Adrenal gland (tissue), 5 donors: ENCODE data around the gene DBNL.
A peak's percentile ranks its signal among the peaks of the same experiment; 100 is the strongest.

Source experiments
- POLR2A ChIP-seq, 2 donors: fragments of 450-650 bp; IDR thresholded peaks; one replicate each; pipeline ENCODE4 v1.6.1; 2017; ENCODE audit warnings: antibody characterized with exemption in 2 of 2, mild to moderate bottlenecking in 2 of 2, moderate library complexity in 1 of 2
- TF ChIP-seq, protein P1 (sequence below), 6 experiments: fragments of 450-650 bp in 4 of 6; fragments of 200-600 bp in 2 of 6; sonication (generic) in 1 of 6; IDR thresholded peaks; 1 replicate in 5 of 6; 2 replicates in 1 of 6; pipeline versions ENCODE4 v1.5.1 to v1.8.0; 2016 to 2021; ENCODE audit warnings: antibody characterized with exemption in 6 of 6, mild to moderate bottlenecking in 2 of 6, moderate library complexity in 1 of 6
- donor health status: DM: no; HTN: no; CAD: no.

DNA sequence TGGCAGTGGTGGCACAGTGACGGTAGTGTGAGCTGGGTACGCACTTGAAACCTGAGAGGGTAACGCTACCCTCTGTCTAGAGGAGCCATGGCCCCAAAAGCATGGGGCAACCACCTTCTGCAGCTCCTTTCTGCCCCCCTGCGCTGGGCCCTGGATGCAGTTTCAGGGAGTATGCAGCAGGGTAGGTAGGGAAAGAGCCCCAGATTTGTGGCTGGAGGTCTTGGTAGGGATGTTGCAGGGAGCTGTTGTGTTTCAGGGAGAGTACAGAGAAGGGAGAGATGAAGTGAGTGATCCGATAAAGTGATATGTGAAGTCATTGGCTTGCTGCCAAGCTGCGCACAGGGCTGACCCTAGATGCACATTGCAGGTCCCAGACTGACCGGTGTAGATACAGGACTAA, 23.6 kb downstream of the DBNL start:
- TF ChIP-seq, protein P1, sequence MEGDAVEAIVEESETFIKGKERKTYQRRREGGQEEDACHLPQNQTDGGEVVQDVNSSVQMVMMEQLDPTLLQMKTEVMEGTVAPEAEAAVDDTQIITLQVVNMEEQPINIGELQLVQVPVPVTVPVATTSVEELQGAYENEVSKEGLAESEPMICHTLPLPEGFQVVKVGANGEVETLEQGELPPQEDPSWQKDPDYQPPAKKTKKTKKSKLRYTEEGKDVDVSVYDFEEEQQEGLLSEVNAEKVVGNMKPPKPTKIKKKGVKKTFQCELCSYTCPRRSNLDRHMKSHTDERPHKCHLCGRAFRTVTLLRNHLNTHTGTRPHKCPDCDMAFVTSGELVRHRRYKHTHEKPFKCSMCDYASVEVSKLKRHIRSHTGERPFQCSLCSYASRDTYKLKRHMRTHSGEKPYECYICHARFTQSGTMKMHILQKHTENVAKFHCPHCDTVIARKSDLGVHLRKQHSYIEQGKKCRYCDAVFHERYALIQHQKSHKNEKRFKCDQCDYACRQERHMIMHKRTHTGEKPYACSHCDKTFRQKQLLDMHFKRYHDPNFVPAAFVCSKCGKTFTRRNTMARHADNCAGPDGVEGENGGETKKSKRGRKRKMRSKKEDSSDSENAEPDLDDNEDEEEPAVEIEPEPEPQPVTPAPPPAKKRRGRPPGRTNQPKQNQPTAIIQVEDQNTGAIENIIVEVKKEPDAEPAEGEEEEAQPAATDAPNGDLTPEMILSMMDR (IDR thresholded peaks at IDR 0.05): no peak
- TF ChIP-seq POLR2A (IDR thresholded peaks at IDR 0.05): peak in 1 of 2 donors; percentile 1
